Vagina (tissue), 2 donors: ENCODE results near the gene FBXW4.

ENCODE experiments used
- CTCF ChIP-seq, 3 experiments: fragments of 450-650 bp in 2 of 3; fragments of 200-600 bp in 1 of 3; sonication (generic) in 1 of 3; IDR thresholded peaks; one replicate each; pipeline ENCODE4 v1.5.1; 2017 to 2019; ENCODE audit warnings: antibody characterized with exemption in 3 of 3, mild to moderate bottlenecking in 2 of 3, moderate library complexity in 2 of 3
- POLR2A ChIP-seq, 2 donors: fragments of 450-650 bp; IDR thresholded peaks; one replicate each; pipeline ENCODE4 v1.6.1; 2017; ENCODE audit warnings: antibody characterized with exemption in 2 of 2, mild to moderate bottlenecking in 2 of 2, moderate library complexity in 2 of 2
- POLR2AphosphoS5 ChIP-seq, 2 donors: sonication (generic); formaldehyde crosslinking; IDR thresholded peaks; one replicate each; pipeline ENCODE4 v1.9.0; 2017; ENCODE audit warnings: antibody characterized with exemption in 2 of 2, mild to moderate bottlenecking in 2 of 2, low read depth in 1 of 2; ENCODE audit not compliant: insufficient read depth in 1 of 2

DNA sequence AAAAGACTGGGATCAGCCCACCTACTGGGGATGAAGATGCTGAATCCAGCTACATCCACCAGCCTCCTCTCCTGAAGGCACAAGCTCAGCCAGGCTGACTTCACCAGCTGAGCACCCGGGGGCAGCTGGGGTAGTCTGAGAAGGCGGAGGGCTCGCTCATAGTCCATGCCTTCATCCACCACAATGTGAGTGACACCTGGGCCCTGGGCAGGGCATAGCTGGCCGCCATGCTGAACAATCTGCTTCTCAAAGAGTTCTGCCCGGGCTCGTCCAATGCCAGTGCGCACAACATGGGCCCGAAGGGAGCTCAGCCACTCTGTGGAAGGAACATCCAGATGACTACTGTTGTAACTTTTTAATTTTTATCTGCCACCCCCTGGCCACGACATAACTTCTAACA lies 109.1 kb downstream of the FBXW4 start:
- TF ChIP-seq CTCF (IDR thresholded peaks at IDR 0.05), result no peak
- TF ChIP-seq POLR2A (IDR thresholded peaks at IDR 0.05), result no peak
- TF ChIP-seq POLR2AphosphoS5 (IDR thresholded peaks at IDR 0.05; ENCODE audit: insufficient read depth in 1 of 2, low read depth in 1 of 2), result no peak
